ENCODE measurements around the gene IKZF3.
A peak's percentile ranks its signal among the peaks of the same experiment; 100 is the strongest.
"Not testable (repeated sequence)": the region's sequence is repeated elsewhere in the genome, so short reads cannot be mapped to it uniquely, and the experiment has no call there.

Gene IKZF3

DNA sequence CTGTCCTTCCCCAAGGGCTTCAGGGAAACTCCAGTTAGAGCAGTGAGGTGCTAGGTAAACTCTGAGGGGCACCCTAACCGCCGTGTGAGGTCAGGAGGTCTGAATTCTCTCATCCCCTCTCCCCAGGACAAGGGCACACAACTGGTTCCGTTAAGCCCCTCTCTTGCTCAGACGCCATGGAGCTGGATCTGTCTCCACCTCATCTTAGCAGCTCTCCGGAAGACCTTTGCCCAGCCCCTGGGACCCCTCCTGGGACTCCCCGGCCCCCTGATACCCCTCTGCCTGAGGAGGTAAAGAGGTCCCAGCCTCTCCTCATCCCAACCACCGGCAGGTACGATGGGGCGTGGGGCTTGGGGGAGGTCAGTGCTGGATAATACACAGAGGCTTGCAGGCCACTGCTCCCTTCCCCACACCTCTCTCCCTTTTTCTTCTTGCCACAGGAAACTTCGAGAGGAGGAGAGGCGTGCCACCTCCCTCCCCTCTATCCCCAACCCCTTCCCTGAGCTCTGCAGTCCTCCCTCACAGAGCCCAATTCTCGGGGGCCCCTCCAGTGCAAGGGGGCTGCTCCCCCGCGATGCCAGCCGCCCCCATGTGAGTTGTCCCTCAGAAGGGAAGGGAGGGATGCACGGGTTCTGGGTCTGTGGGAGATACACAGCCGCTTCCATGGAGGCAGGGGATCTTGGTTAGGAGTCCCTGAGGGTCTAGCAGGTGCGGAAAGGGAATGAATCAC, 121.8 kb downstream of the IKZF3 start:
- no peak for DNase-seq (ENCODE audit: low read depth in 1 of 2, low spot score in 1 of 2)

DNA sequence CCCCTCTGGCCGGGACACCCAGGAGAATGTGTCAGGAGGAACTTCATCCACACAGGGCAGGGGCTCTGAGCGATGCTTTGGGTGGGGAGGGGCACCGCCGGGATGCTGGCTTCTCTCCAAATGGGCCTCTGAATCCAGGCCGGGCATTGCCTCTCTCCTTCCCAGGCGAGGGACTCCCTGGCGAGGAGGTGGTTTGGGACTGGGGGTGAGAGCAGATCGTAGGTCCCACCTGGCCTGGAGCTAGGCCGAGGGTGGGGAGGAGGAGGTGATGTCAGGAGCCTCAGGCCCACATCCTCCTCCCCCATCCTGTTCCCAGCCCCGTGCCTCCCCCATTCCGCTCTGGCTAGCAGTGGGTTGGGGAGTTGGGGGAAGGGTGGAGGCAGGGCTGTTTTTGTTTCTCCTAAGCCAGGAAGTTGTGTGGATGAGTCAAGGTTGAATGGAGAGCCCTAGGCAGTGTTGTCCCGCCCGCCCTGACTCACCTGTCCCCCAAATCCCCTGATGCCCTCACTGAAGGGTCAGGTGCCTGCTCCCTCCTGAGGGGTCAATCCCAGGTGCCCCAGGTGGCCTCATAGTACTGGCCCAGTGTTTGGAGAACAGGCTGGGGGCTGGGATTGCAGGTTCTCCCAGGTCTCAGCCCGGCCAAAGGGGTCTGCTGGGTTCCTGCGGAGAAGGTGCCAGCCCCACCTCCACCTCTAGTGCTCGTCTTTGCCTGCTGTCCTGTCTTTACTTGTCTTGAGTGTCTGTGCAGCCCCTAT, 123.6 kb downstream of the IKZF3 start:
- no peak for DNase-seq (ENCODE audit: low read depth in 1 of 2, low spot score in 1 of 2)

DNA sequence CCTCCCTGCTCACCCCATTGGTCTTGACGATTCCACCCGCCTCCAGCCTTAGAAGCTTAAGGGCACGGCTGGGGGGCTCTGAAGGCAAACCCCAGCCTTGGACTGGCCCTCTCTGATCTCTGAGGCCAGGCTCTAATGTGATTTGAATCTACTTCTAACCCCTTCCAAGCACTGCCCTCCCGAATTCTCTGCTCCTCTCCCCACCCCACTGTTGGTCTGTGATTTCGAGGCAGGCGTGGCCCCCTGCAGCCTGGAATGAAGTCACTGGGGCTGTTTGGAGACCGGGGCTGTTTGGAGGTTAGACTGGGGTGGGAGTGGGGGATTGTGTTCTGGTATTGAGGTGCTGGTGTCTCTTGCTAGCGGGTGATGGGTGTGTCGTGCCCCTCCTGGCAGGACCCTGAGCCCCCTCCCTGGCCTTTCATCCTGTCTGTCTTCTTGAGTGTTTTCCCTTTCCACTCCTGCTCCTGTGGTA, 124.2 kb downstream of the IKZF3 start:
- DNase-seq (ENCODE audit: low read depth in 1 of 2, low spot score in 1 of 2): no peak

DNA sequence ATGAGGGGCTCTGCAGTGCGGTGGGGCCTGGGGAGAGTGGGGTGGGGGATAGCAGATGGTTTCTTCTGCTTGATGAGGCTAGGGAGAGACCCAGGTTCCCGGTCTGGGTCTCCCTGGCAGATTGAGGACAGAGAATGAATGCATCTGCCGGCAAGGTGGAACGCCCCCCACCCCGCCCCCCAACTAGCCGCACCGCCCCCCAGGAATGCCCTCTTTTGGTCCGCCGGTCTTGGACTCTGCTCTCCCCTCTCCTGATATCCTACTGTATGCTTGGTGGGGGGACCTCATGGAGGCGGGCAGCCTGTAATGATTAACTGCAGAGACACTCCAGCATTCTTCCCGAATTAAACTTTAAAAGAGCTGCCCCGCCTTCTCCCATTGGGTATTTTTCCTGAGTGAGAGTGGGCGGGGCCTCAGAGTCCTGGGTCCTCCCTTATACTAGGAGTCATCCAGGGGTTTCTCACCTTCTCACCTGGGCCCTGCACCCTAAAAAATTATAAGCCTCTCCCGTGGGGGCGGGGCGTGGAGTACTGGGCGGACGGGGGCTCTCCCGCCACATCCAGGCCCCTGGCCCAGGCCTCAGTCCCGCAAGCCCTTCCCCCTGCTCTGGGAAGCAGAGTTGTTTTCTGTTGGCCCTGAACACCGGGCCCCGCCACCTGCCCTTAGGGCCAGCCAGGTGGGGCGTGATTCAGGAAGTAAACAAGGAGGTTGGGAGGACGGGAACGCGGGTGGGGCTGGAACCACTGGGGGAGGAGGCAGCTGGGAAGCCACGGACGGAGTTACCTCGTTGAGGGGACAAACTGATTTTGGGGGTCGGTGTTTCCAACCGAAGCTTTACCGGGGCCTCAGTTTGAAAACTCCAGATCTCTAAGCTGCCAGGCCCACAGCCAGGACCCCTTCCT, 124.9 kb downstream of the IKZF3 start:
- DNase-seq (ENCODE audit: low read depth in 1 of 2, low spot score in 1 of 2): no peak

DNA sequence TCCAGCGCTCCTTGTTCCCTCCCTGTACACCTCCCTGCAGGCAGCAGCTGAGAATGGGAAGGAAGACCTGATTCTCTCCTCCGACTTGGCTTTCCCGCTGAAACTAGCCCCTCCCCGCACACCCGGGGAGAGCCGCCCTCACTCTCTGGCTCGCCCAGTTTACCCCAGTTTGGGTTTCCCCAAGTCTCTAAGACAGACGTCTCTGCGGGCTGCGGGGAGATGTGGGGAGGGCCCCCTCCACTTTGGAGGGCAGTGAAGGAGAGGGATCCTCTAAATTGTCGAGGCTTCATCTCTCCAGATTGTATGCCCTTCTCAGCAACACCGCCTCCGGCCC, 125.6 kb downstream of the IKZF3 start:
- no peak for DNase-seq (ENCODE audit: low read depth in 1 of 2, low spot score in 1 of 2)

DNA sequence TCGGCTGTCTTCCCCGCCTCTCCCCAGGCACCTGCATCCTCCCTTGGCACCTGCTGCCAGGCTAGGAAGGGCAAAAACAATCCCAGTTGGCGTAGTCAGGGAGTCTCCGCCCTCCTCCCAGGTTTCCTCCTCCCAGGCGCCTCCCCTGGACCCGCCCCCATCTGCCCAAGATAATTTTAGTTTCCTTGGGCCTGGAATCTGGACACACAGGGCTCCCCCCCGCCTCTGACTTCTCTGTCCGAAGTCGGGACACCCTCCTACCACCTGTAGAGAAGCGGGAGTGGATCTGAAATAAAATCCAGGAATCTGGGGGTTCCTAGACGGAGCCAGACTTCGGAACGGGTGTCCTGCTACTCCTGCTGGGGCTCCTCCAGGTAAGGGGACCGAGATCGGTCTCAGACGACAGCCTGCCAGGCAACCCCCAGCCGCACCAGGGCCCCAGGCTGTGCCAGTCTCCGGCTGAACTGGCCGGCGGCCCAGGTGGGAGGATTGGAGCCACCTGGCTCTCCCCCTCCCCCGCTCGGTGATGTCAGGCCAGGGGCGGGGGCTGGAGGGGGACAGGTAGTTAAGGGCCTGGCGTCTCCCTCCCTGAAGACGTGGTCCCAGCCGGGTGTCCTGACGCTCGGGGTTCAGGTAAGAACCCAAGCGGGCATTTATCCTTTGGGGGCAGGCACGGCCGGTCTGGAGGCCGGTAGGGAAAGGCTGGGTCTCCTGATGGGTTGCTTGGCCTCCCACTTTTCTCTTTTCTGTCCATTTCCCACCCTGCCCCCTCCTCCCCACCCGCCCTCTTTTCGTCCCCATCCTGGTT, 126.1 kb downstream of the IKZF3 start, which contains the start of gene GRB7:
TSS of gene GRB7 (plus strand) at position 179 of the 808 bp plus-strand sequence. CDS start 4,364 bp downstream, outside the sequence.
- no peak for DNase-seq (ENCODE audit: low read depth in 1 of 2, low spot score in 1 of 2)

DNA sequence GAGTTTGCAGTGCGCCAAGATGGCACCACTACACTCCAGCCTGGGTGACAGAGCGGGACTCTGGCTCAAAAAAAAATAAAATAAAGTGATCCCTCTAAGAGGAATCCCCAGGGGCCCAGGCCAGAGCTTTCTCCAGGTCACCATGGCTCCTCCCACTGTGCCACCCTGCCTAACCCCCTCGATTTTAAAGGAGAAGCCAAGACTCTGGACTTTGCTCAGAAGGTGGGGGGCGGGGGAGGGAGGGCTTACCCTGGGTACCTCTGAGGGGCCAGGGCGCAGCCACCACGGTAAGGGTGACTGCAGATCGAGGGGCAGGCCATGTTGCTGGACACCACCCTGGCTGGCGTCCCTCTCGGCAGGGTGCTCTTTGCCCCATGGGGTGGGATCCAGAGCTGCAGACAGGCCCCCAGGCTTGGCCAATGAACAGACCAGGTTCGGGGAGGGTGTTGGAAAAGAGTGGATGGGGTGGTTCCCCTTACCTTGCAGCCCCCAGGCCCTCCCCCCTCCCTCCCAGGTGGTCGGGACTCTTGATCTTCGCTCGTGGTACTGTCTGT, 126.8 kb downstream of the IKZF3 start:
- no peak for DNase-seq (ENCODE audit: low read depth in 1 of 2, low spot score in 1 of 2)

DNA sequence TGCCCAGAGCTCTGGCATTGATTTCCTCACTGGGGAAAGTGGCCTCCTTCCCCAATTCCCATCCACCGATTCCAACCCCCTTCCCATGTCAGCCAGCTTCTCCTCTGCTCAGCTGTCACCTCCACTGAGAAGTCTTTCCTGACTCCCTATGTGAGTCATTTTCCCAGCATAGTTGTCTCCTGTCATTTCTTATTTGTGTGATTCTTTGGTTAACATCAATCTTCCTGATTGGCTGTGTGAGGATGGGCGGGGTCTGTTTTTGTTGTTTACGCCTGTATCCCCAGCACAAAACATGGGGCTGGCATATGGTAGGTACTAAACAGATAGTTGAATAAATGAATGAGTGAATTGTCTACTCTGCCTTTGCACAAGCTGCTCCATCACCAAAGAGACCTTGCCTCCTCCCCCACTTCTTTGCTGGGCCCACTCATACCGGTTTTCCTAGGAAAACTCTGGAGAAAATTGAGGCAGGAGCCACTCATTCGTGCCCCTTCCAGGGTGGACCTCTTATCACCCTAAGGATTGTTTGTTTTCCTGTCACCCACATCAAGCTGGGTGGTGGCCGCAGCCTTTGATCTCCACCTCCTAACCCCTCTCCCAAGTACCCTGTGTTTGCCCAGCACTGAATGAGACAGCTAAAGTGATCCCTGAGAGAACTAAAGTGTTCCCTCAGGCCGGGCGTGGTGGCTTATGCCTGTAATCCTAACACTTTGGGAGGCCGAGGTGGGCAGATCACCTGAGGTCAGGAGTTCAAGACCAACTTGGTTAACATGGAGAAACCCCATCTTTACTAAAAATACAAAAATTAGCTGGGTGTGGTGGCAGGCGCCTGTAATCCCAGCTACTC, 127.6 kb downstream of the IKZF3 start:
- no peak for DNase-seq (ENCODE audit: low read depth in 1 of 2, low spot score in 1 of 2)

DNA sequence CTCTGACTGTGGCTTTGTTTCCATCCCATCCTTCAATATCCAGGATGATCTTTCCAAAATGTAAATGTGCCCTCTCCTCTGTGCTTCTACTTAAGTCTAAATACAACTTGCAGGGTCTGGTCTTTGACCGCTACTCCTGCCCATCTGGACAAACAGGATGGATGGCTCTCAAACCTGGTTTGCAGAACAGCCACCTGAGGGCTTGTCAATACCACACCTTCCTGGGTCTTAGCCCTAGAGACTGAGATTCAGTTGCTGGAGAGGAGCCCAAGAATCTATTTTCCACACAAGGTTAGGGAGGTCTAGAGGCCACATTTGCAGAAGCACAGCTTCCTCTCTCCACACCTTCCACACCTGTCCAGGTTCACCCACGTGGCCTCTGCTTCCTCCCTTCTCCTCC, 128.2 kb downstream of the IKZF3 start:
- DNase-seq (ENCODE audit: low read depth in 1 of 2, low spot score in 1 of 2): no peak

DNA sequence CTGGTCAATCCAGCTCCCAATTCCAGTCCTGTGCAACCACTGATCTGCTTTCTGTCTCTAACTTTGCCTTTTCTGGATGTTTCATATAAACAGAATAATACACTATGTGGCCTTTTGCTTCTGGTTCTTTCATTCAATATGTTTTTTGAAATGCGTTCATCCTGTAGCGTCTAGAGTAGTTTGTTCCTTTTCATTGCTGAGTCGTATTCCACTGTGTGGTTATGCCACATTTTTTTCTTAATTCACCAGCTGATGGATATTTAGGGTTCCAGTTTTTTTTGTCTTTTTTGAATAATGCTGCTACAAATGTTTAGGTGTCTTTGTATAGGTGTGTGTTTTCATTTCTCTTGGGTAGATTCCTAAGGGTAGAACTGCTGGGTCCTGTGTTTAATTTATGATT, 131.5 kb downstream of the IKZF3 start:
- DNase-seq (ENCODE audit: low read depth in 1 of 2, low spot score in 1 of 2): no peak

DNA sequence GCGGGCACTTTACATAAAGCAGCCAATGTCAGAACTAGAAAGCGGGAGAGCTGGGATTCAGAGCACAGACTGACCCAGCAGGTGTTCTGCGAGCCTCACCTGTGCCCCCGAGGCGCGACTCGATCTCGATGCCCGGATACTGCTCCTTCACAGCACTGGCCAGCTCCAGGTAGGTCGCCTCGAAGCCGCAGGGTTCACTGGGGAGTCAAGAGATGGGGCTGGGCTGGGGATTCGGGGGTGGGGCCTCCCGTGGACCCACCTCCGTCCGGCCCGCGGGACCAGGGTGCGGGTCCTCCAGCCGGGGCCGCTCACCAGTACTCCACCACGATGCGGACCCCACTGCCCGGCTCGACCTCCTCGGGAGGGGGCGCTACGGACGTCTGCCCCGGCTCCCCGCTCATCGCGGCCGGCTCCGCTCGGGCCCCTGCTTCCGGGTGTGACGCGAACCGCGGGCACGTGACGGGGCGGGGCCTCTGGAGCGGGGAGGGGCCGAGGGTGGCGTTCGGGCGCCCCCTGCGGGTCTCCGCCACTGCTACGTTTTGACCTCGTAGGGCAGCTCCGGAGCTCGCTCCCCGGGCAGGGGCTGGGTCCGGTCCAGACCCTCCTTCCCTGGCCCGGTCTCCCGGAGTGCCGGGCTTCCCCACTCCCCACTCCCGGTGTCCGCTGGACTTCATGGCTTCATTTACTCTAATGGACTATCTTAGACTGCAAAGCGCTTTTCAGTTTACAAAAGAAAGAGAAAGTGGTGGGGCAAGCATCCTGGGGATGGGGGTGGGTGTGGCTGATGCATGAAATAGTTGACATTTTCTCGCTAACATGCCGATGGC, 133.8 kb downstream of the IKZF3 start, which contains the start of gene MIEN1:
TSS of gene MIEN1 (minus strand) at position 438 of the 827 bp plus-strand sequence. CDS start at position 401, 37 bp downstream.
- DNase-seq (ENCODE audit: low read depth in 1 of 2, low spot score in 1 of 2): peak; percentile 94 to 95

DNA sequence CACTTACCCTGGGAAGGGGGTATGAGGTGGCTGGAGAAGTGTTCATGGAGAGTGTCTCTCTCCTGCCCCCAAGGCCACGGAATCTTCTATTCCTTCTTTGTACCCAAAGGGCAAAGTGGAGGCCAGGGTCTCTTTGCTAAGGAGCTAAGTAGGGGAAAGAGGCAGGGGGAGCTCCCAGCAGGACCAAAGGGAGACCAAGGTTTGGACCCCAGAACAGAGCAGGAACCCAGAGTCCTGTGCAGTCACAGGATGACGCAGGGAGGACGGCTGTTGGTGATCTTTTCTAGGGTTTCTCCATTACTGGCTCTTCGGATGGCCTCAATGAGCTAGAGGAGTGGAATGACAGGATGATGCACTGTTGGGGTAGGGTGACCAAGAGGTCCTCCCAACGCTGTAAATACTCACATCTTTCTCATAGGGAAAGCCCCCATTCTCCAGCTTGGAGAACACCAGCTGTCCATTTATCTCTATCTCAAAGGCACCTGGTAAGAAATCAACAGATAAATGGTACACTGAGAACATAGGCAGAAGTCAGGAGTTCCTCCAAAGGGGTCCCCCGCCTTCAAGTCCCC, 134.7 kb downstream of the IKZF3 start:
- DNase-seq (ENCODE audit: low read depth in 1 of 2, low spot score in 1 of 2): no peak

DNA sequence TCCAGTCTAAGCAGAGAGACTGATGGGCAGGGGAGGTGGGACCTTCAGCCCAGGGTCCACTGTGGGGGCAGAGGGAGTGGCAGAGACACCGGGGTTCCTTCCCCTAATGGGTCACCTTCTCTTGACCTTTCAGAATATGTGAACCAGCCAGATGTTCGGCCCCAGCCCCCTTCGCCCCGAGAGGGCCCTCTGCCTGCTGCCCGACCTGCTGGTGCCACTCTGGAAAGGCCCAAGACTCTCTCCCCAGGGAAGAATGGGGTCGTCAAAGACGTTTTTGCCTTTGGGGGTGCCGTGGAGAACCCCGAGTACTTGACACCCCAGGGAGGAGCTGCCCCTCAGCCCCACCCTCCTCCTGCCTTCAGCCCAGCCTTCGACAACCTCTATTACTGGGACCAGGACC, 136.6 kb downstream of the IKZF3 start:
- DNase-seq (ENCODE audit: low read depth in 1 of 2, low spot score in 1 of 2): no peak

DNA sequence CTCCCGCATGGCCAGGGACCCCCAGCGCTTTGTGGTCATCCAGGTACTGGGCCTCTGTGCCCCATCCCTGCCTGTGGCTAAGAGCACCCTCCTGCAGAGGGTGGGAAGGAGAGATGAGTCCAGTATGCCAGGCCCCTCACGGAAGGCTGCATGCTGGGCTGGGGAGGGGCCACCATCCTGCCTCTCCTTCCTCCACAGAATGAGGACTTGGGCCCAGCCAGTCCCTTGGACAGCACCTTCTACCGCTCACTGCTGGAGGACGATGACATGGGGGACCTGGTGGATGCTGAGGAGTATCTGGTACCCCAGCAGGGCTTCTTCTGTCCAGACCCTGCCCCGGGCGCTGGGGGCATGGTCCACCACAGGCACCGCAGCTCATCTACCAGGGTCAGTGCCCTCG, 137.5 kb downstream of the IKZF3 start:
- DNase-seq (ENCODE audit: low read depth in 1 of 2, low spot score in 1 of 2): no peak

DNA sequence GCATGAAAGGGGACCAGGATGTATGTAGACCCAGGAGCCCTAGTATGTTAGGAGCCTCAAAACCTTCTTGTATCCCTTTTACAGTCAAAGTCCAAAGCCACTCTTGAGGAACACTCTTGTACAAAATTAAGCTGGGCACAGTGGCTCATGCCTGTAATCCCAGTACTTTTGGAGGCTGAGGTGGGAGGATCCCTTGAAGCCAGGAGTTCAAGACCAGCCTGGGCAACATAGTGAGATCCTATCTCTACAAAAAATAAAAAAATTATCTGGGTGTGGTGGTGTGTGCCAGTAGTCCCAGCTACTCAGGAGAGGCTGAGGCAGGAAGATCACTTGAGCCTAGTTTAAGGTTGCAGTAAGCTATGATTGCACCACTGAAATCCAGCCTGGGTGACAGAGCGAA, 138.2 kb downstream of the IKZF3 start:
- DNase-seq (ENCODE audit: low read depth in 1 of 2, low spot score in 1 of 2): not testable (repeated sequence)

DNA sequence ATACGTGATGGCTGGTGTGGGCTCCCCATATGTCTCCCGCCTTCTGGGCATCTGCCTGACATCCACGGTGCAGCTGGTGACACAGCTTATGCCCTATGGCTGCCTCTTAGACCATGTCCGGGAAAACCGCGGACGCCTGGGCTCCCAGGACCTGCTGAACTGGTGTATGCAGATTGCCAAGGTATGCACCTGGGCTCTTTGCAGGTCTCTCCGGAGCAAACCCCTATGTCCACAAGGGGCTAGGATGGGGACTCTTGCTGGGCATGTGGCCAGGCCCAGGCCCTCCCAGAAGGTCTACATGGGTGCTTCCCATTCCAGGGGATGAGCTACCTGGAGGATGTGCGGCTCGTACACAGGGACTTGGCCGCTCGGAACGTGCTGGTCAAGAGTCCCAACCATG, 139.4 kb downstream of the IKZF3 start:
- no peak for DNase-seq (ENCODE audit: low read depth in 1 of 2, low spot score in 1 of 2)

DNA sequence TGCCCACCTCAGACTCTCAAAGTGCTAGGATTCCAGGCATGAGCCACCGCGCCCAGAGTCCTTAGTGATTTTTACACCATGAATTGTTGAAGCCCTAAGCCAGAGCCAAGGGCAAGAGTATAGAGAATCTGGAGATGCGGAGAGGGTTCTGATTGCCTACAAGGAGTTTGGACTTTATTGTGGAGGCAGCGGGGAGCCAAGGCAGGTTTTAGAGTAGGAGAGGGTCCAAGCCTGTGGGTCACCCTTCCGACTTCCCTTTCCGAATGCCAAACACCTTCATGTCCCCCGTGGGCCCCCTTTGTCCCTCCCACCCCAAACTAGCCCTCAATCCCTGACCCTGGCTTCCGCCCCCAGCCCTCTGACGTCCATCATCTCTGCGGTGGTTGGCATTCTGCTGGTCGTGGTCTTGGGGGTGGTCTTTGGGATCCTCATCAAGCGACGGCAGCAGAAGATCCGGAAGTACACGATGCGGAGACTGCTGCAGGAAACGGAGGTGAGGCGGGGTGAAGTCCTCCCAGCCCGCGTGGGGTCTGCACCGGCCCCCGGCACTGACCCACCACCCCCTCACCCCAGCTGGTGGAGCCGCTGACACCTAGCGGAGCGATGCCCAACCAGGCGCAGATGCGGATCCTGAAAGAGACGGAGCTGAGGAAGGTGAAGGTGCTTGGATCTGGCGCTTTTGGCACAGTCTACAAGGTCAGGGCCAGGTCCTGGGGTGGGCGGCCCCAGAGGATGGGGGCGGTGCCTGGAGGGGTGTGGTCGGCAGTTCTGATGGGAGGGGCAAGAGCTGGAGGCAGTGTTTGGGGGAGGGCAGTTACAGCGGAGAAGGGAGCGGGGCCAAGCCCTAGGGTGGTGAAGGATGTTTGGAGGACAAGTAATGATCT, 140.9 kb downstream of the IKZF3 start:
- no peak for DNase-seq (ENCODE audit: low read depth in 1 of 2, low spot score in 1 of 2)
